D721Med (cell line): ENCODE measurements around the gene PPM1M.

Experiments used
- DNase-seq: peaks from one replicate; pipeline ENCODE4 v3.0.0; 2011; ENCODE audit warnings: low spot score; ENCODE audit not compliant: insufficient read length
- FAIRE-seq: peaks from 2 replicates; lab custom pipeline; 2011; peaks lifted over from hg19 to GRCh38; lab: Jason Lieb, UNC
- TF ChIP-seq, protein P1 (sequence below): IDR thresholded peaks from 2 replicates; pipeline ENCODE4 v1.5.1; 2012; ENCODE audit warnings: mild to moderate bottlenecking, control low read depth; ENCODE audit not compliant: insufficient read depth; ENCODE audit errors: missing control alignments

The PPM1M gene

DNA sequence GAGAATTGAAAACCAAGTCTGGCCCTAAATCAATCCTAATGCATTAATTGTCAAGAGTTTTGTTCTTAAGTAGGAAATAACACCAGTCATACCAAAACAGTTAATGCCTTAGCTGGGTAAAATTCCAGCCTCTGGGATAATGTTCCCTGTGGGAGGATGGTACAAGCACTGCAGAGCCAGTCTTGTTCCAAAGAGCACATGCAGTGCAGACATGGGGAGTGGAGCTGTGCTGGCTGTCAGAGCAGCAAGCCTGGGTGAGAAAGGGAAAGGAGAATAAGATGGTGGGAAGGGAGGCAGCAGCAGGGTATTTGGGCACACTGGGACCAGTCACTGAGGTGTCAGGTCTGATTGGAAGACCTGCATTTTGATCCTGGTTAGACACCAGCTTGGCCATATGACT is 35.5 kb upstream of the PPM1M start:
- TF ChIP-seq, protein P1, sequence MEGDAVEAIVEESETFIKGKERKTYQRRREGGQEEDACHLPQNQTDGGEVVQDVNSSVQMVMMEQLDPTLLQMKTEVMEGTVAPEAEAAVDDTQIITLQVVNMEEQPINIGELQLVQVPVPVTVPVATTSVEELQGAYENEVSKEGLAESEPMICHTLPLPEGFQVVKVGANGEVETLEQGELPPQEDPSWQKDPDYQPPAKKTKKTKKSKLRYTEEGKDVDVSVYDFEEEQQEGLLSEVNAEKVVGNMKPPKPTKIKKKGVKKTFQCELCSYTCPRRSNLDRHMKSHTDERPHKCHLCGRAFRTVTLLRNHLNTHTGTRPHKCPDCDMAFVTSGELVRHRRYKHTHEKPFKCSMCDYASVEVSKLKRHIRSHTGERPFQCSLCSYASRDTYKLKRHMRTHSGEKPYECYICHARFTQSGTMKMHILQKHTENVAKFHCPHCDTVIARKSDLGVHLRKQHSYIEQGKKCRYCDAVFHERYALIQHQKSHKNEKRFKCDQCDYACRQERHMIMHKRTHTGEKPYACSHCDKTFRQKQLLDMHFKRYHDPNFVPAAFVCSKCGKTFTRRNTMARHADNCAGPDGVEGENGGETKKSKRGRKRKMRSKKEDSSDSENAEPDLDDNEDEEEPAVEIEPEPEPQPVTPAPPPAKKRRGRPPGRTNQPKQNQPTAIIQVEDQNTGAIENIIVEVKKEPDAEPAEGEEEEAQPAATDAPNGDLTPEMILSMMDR, result no peak
- DNase-seq, result no peak
- no peak for FAIRE-seq

DNA sequence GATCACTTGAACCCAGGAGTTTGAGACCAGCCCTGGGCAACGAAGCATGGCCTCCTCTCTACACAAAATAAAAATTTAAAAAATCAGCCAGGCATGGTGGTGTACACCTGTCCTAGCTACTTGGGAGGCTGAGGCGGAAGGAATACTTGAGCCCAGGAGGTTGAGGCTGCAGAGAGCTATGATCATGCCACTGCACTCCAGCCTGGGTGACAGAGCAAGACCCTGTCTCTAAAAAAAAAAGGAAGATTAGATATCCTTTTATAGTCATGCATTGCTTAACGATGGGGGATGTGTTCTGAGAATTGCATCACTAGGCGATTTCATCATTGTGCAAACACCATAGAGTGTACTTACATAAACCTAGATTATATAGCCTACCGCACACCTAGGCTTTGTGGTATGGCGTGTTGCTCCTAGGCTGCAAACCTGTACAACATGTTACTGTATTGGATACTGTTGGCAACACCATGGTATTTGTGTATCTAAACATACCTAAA is 35.0 kb upstream of the PPM1M start:
- no peak for FAIRE-seq
- TF ChIP-seq, protein P1, result no peak
- DNase-seq, result no peak

DNA sequence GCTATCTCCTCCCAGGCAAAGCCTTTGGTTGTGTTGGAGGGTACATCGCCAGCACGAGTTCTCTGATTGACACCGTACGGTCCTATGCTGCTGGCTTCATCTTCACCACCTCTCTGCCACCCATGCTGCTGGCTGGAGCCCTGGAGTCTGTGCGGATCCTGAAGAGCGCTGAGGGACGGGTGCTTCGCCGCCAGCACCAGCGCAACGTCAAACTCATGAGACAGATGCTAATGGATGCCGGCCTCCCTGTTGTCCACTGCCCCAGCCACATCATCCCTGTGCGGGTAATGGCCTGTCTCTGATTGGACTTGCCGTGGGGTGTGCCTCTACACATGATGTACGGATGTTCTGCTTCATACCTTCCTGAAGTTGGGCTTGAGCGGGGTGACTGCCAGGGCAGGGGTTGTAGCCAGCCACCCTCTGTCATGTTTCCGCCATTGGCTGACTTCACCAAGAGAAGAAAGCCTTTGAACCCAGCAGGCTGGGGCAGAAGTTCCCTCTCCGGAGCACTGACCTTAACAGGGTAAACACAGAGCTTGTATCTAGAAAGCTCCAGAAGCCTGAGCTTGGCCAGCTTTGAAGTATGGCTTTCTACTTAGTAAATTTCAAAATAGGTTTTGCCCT is 34.2 kb upstream of the PPM1M start:
- TF ChIP-seq, protein P1, result no peak
- no peak for FAIRE-seq
- no peak for DNase-seq

DNA sequence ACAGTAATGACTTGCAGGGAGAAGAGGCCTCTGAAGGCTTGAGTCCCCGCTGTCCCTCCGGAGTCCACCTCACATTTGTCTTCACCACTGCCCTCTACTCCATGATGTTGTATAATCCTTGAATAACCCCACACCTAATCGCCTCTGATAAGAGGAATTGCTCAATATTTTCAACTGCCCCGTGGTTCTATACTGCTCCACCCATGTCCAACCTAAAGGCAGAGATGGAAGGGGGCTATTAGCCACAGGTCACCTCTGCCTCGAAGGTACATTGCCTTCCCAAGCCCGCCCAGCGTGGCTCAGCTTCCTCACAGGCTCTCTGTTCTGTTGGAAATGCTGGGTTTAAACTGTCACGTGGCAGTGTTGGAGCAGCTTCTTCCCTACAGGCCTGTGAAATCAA is 32.6 kb upstream of the PPM1M start:
- TF ChIP-seq, protein P1, result no peak
- no peak for FAIRE-seq
- DNase-seq, result no peak

DNA sequence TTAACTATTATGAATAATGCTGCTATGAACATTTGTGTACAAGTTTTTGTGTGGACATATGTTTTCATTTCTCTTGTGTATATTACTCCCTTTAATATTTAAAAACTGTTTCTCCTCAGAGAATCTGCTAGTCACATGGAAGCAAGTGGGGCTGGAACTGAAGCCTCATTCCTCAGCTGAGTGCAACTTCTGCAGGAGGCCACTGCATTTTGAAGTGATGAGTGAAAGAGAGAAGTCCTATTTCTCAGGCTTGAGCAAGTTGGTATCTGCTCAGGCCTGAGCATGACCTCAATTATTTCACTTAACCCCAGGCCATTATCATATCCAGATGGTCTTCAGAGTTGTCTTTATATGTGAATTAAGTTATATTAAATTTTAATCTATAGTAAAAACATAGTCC is 31.7 kb upstream of the PPM1M start:
- FAIRE-seq (no peak), DNase-seq (no peak)
- TF ChIP-seq, protein P1, result no peak

DNA sequence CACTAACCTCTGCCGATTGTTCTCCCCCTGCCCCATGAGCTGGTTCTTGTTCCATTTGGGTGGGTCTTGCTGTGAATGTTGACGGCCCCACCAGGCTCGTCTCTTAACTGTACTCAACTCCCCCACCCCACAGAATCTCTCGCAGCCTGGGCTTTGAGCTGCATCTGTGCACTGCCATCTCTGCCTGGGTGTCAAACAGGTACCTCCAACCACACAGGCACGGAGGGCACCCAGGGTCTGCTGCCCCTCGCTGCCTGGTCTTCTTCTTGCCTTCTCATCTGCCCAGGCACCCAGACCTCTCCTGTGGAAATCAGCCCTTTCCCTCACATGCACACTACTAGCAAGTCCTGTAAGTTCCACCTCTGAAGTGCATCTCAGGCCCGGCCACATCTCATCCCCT is 30.2 kb upstream of the PPM1M start:
- FAIRE-seq (no peak), DNase-seq (no peak)
- TF ChIP-seq, protein P1, result no peak
